ENCODE results near the gene DUOXA2.

Gene DUOXA2

DNA sequence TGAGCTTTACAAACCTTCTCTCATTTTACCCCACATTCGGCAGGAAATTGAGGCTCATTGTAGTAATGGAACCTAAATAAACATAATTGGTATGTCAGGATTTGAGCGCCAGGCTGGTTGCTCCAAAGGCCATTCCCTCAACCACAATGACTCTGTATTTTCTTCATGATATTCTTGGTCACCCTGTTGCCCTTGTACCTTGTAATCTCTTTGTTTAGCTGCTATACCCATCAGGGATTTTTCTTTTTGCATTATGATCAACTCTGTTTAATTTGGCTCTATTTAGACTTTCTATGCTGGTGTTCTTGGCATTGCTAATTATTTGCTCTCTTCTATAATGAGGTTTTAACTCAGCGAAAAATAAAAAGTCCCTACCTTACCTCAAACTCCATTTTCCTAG, 30.0 kb upstream of the DUOXA2 start:
- Histone ChIP-seq H3K27me3 (ENCODE audit: control insufficient read depth, insufficient read depth, low read length) (no peaks in the 10 kb centered on the region), H3K4me3 (ENCODE audit: low read depth, low read length) (no peak overlapping the region), H3K9me3 (ENCODE audit: control insufficient read depth, insufficient read depth, low read length) (no peaks in the 10 kb centered on the region), H3K9ac (ENCODE audit: low read depth, low read length) (no peak overlapping the region), H3K36me3 (ENCODE audit: control insufficient read depth, insufficient read depth, low read length) (no peaks in the 10 kb centered on the region), H3K4me1 (ENCODE audit: control insufficient read depth, insufficient read depth, low read length) (no peaks in the 10 kb centered on the region)

DNA sequence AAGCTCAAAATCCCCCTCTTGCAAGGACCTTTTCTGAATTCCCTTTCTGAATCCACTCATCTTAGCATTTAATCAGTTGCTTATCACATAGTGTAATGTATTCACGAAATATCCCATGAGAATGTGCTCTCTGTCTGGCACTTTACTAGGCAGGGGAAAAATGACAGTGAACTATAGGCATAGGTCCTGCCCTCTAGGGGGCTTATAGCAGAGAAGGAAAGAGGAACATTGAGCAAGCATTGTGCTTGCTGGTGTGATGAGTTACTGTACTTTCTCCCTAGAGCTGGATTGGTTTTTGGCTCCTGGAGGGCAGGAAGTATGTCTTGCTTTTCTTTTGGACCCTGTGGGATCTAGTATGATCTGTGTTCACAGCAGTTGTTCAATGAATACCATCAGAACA, 26.6 kb upstream of the DUOXA2 start:
- no peaks in the 10 kb centered on the region for H3K4me1 ChIP-seq (ENCODE audit: control insufficient read depth, insufficient read depth, low read length)

DNA sequence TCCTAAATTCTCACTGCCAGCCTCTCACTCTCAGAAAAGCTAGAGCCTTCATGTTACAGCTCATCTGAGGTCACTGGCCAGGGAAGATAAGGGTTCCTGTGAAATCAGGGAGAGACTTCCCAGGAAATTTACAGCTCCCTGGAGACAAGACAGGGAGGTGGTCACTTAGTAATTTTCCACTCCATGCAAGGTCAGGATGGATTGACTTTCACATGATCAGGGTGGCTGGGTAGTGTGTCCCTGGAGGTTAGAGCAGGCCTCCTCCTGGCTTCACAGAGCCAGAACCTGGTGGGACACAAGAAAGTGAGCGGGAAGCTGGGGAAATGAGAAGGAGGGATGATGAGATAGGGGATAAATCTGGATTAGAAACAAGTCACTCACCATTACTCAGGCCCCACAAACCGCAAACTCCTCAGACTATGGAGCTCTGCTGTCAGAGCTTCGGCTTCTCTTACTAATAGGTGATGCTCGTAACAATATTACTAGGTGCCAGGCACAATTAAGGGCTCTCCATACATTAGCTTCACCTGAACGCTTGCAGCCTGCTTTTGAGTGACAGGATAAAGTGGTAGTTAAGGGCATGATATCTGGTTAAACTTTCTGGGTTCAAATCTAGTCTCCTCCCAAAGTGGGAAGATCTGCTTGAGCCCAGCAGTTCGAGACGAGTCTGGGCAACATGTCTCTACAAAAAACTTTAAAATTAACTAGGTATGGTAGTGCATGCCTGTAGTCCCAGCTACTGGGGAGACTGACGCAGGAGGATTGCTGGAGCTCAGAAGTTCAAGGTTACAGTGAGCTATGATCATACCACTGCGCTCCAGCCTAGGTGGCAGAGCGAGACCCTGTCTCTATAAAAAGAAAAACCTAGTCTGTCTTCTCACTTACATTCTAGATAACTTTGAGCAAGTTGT, 25.1 kb upstream of the DUOXA2 start:
- Histone ChIP-seq H3K36me3 (ENCODE audit: control insufficient read depth, insufficient read depth, low read length) (no peaks in the 10 kb centered on the region), H3K4me3 (ENCODE audit: low read depth, low read length) (no peak overlapping the region), H3K4me1 (ENCODE audit: control insufficient read depth, insufficient read depth, low read length) (no peaks in the 10 kb centered on the region), H3K9ac (ENCODE audit: low read depth, low read length) (no peak overlapping the region), H3K9me3 (ENCODE audit: control insufficient read depth, insufficient read depth, low read length) (no peaks in the 10 kb centered on the region), H3K27me3 (ENCODE audit: control insufficient read depth, insufficient read depth, low read length) (no peaks in the 10 kb centered on the region)

More for the DNA sequence above, 26.6 kb upstream of the DUOXA2 start:
- Histone ChIP-seq H3K36me3 (ENCODE audit: control insufficient read depth, insufficient read depth, low read length) (no peaks in the 10 kb centered on the region), H3K4me3 (ENCODE audit: low read depth, low read length) (no peak overlapping the region), H3K27me3 (ENCODE audit: control insufficient read depth, insufficient read depth, low read length) (no peaks in the 10 kb centered on the region), H3K9ac (ENCODE audit: low read depth, low read length) (no peak overlapping the region), H3K9me3 (ENCODE audit: control insufficient read depth, insufficient read depth, low read length) (no peaks in the 10 kb centered on the region)

DNA sequence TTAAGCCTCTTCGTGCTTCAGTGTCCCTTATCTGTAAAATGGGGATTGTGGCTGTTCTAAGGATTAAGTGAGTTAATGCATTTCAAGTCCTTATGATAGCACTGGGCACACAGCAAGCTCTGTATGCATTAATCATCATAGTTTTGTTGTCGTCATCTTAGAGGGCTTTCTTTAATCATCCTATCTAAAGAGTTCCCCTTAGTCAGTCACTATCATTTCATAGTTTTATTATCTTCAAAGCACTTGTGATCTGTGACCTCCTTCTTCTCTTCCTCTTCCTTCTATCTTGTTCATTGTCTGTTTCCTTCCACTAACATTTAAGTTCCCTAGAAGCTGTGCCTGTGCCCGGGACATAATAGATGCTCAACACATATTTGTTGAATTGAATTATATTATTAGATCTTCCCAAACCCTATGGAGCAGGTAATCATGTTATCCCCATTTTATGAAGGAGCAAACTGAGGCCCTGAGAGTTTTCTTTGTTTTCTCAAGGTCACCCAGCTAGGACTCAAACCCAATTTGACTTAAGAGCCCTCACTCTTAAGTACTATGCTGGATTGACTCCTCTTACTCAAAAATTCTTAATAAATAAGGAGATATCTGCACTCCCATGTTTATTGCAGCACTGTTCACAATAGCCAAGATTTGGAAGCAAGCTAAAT, 24.3 kb upstream of the DUOXA2 start:
- no peaks in the 10 kb centered on the region for H3K4me1 ChIP-seq (ENCODE audit: control insufficient read depth, insufficient read depth, low read length)
- H3K4me3 ChIP-seq (ENCODE audit: low read depth, low read length) = no peak overlapping the region
- H3K9ac ChIP-seq (ENCODE audit: low read depth, low read length) = no peak overlapping the region
- no peaks in the 10 kb centered on the region for H3K36me3 ChIP-seq (ENCODE audit: control insufficient read depth, insufficient read depth, low read length)
- no peaks in the 10 kb centered on the region for H3K27me3 ChIP-seq (ENCODE audit: control insufficient read depth, insufficient read depth, low read length)
- H3K9me3 ChIP-seq (ENCODE audit: control insufficient read depth, insufficient read depth, low read length) = no peaks in the 10 kb centered on the region

DNA sequence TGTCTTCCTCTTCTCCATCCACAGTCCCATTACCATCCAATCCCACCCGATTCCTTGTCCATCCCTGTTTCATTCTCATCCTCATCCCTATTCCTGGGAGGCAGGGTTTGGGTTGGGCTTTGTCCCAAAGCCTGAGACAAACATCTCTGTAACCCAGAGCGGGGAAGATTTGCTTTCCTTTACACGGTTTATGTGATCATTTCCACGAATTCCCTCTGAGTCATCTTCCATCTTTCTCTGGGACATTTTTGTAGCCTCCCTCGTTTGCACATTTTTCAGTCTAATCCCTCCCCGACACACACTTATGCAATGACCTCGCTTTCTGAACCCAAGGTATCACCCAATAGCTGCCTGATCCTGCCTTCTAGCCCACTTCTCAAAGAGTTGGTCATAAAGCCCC, 23.0 kb upstream of the DUOXA2 start:
- Histone ChIP-seq H3K9me3 (ENCODE audit: control insufficient read depth, insufficient read depth, low read length) (no peaks in the 10 kb centered on the region), H3K9ac (ENCODE audit: low read depth, low read length) (no peak overlapping the region), H3K36me3 (ENCODE audit: control insufficient read depth, insufficient read depth, low read length) (no peaks in the 10 kb centered on the region), H3K4me1 (ENCODE audit: control insufficient read depth, insufficient read depth, low read length) (no peaks in the 10 kb centered on the region), H3K4me3 (ENCODE audit: low read depth, low read length) (no peak overlapping the region), H3K27me3 (ENCODE audit: control insufficient read depth, insufficient read depth, low read length) (no peaks in the 10 kb centered on the region)

DNA sequence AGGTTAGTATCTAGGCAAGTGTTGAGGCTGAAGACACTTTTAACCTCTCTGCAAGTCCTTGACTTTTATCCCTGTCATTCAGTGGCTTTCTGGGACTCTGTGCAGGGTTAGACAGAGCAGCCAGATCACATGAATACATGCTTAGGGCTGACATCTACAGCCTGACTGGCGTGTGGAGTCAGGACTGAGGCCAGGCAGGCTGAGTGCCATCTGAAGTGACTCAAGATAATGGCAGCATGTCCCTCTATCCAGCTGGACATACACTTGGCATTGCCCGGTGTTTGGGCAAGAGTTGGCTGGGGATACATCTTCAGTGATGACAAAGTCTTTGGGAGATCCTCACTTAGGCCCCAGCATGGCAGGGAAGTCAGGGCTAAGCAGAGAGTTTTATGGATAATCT, 22.6 kb upstream of the DUOXA2 start:
- H3K4me3 ChIP-seq (ENCODE audit: low read depth, low read length) = no peak overlapping the region
- no peaks in the 10 kb centered on the region for H3K36me3 ChIP-seq (ENCODE audit: control insufficient read depth, insufficient read depth, low read length)
- no peaks in the 10 kb centered on the region for H3K9me3 ChIP-seq (ENCODE audit: control insufficient read depth, insufficient read depth, low read length)
- no peaks in the 10 kb centered on the region for H3K27me3 ChIP-seq (ENCODE audit: control insufficient read depth, insufficient read depth, low read length)
- no peaks in the 10 kb centered on the region for H3K4me1 ChIP-seq (ENCODE audit: control insufficient read depth, insufficient read depth, low read length)
- H3K9ac ChIP-seq (ENCODE audit: low read depth, low read length) = no peak overlapping the region

DNA sequence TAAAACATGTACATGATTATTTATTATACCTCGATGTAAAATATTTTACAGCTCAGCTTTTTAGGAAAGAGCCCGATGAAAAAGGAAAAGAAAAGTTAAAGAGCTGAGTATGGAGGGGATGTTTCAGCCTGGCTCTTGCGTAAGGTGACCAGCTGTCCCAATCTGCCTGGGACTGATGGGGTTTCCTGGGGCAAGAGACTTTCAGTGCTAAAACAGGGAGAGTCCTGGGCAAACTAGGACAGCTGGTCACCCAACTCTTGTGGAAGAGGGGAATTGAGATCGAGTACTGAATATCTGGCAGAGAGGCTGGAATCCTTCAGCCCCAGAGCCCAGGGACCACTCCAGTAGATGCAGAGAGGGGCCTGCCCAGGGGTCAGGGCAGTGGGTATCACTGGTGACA, 21.1 kb upstream of the DUOXA2 start:
- H3K4me3 ChIP-seq (ENCODE audit: low read depth, low read length) = no peak overlapping the region

DNA sequence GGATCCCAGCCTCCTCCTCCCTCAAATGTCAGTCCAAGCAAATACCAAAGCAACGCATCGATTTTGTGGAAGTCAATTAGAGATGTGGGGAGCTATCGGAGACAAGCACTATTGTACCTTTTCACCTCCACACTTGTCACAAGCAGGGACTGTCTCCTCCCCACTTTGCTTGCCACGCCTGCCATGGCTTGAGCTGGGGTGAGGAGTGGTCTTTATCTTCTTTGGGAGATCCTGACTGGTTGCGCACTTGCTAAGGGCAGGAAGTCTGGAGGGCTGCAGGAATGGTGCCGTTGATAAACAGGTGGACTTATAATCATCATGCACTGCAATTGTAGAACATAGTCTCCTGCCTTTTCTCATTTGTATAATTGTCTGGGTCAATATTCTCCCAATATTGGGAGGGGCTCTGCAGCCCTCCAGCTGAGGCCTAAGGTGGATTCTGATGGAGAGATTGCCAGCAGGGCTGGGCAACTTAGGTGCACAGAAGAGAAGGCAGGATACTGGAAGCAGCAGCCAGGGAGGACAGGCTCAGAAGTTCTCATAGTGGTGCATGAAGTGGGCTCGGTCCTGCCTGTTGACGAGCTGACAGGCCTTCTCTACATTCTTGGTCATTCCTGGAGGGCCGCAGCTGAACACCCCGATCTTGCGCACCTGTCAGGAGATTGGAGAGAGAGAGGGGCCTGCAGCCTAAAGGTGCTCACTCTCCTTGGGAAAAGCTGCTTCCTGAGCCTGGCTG, 20.3 kb upstream of the DUOXA2 start:
- Histone ChIP-seq H3K9ac (ENCODE audit: low read depth, low read length) (no peak overlapping the region), H3K9me3 (ENCODE audit: control insufficient read depth, insufficient read depth, low read length) (no peaks in the 10 kb centered on the region), H3K27me3 (ENCODE audit: control insufficient read depth, insufficient read depth, low read length) (no peaks in the 10 kb centered on the region), H3K4me3 (ENCODE audit: low read depth, low read length) (no peak overlapping the region), H3K4me1 (ENCODE audit: control insufficient read depth, insufficient read depth, low read length) (no peaks in the 10 kb centered on the region), H3K36me3 (ENCODE audit: control insufficient read depth, insufficient read depth, low read length) (no peaks in the 10 kb centered on the region)

More for the DNA sequence above, 21.1 kb upstream of the DUOXA2 start:
- H3K27me3 ChIP-seq (ENCODE audit: control insufficient read depth, insufficient read depth, low read length) = no peaks in the 10 kb centered on the region
- no peaks in the 10 kb centered on the region for H3K9me3 ChIP-seq (ENCODE audit: control insufficient read depth, insufficient read depth, low read length)
- H3K9ac ChIP-seq (ENCODE audit: low read depth, low read length) = no peak overlapping the region
- H3K36me3 ChIP-seq (ENCODE audit: control insufficient read depth, insufficient read depth, low read length) = no peaks in the 10 kb centered on the region
- H3K4me1 ChIP-seq (ENCODE audit: control insufficient read depth, insufficient read depth, low read length) = no peaks in the 10 kb centered on the region

DNA sequence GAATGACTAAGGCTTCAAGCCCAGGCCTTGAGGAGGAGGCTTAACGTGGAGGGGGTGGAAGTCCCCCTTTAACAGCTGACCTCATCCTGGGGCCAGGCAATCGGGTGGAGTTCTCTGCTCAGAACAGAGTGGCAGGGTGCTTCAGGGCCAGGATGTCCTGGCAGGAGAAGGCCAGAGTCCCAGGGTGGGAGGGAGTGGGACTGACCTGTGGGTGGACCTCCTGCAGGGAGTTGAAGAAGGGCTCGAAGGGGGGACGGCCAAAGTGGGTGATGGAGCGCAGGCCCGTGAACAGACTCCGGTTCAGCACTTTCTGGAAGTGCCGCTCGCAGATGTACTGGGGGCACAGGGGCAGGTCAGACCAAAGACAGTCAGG, 19.8 kb upstream of the DUOXA2 start:
- H3K4me1 ChIP-seq (ENCODE audit: control insufficient read depth, insufficient read depth, low read length) = no peaks in the 10 kb centered on the region
- no peaks in the 10 kb centered on the region for H3K27me3 ChIP-seq (ENCODE audit: control insufficient read depth, insufficient read depth, low read length)
- H3K9me3 ChIP-seq (ENCODE audit: control insufficient read depth, insufficient read depth, low read length) = no peaks in the 10 kb centered on the region
- H3K4me3 ChIP-seq (ENCODE audit: low read depth, low read length) = no peak overlapping the region
- no peaks in the 10 kb centered on the region for H3K36me3 ChIP-seq (ENCODE audit: control insufficient read depth, insufficient read depth, low read length)
- no peak overlapping the region for H3K9ac ChIP-seq (ENCODE audit: low read depth, low read length)

DNA sequence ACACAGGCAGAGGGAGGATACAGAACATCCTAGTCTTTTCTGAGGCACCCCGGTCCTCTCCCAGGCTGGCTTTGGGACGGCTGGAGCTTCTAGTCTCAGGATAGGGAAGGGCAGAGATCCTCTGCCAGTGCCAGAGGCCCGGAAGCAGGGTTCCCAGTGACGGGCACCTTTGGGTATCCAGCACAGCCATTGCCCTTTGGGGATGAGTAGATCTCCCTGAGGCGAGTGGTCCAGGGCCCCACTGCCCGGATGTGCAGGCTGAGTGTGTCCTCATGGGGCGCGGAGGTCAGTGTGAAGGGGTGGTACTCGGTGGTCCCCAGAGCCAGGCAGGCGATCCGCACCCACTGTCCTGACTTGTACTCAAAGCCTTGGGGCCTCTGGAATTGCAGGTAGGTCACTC, 18.5 kb upstream of the DUOXA2 start:
- H3K9ac ChIP-seq (ENCODE audit: low read depth, low read length) = no peak overlapping the region
- no peaks in the 10 kb centered on the region for H3K27me3 ChIP-seq (ENCODE audit: control insufficient read depth, insufficient read depth, low read length)
- H3K4me1 ChIP-seq (ENCODE audit: control insufficient read depth, insufficient read depth, low read length) = no peaks in the 10 kb centered on the region
- no peaks in the 10 kb centered on the region for H3K36me3 ChIP-seq (ENCODE audit: control insufficient read depth, insufficient read depth, low read length)
- H3K4me3 ChIP-seq (ENCODE audit: low read depth, low read length) = no peak overlapping the region
- no peaks in the 10 kb centered on the region for H3K9me3 ChIP-seq (ENCODE audit: control insufficient read depth, insufficient read depth, low read length)

DNA sequence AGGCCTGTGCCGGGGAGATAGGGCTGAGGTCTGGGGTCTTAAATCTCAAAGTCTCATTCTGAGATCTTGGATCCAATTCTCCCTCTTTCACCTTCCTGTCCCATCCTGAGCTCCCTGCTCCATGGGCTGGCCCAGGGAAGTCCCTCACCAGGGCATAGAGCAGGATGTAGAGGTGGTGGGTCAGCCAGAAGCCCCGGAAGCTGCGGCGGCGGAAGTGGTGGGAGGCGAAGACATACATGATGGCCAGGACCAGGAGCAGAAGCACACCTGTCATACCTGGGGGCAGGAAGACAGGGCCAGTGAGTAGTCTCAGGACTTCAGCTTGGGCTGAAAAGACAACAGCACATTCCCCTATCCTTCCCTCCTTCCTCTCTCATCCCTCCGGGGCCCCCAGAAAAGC, 16.7 kb upstream of the DUOXA2 start:
- H3K4me3 ChIP-seq (ENCODE audit: low read depth, low read length) = no peak overlapping the region
- peaks cover 8% of the 10 kb centered on the region for H3K4me1 ChIP-seq (ENCODE audit: control insufficient read depth, insufficient read depth, low read length)
- no peaks in the 10 kb centered on the region for H3K36me3 ChIP-seq (ENCODE audit: control insufficient read depth, insufficient read depth, low read length)
- H3K27me3 ChIP-seq (ENCODE audit: control insufficient read depth, insufficient read depth, low read length) = no peaks in the 10 kb centered on the region
- no peaks in the 10 kb centered on the region for H3K9me3 ChIP-seq (ENCODE audit: control insufficient read depth, insufficient read depth, low read length)
- H3K9ac ChIP-seq (ENCODE audit: low read depth, low read length) = no peak overlapping the region
